B cell (primary cell): Measurements from ENCODE around the gene SCN8A. TPM values are rescaled to one million over a fixed set of nuclear protein-coding genes. Genes with fewer than 3 reads are reported as not detected.

Source experiments
- ATAC-seq: fragments of 200-7000 bp; cut with Tn5 transposase; one replicate; pipeline ENCODE4 v1.10.0; 2021; ENCODE audit warnings: low read depth, mild to moderate bottlenecking, moderate number of reproducible peaks, moderate library complexity
- CTCF ChIA-PET: fragments of 350-600 bp; sonication (Branson Sonifier 250); formaldehyde crosslinking; loops from one replicate; lab custom pipeline; 2021; ENCODE audit warnings: antibody characterized with exemption, inconsistent platforms; lab: Charles Lee
- POLR2A ChIA-PET: fragments of 350-600 bp; sonication (Branson Sonifier 250); formaldehyde crosslinking; loops from one replicate; lab custom pipeline; 2021; ENCODE audit warnings: antibody characterized with exemption; lab: Charles Lee
- DNase-seq: peaks from one replicate; pipeline ENCODE4 v3.0.0; 2013
- H2AFZ ChIP-seq: 2 replicates; pipeline ENCODE4 v1.6.1; 2012; ENCODE audit warnings: mild to moderate bottlenecking, low read depth, low read length; ENCODE audit not compliant: insufficient read depth, poor library complexity, severe bottlenecking
- H3K27ac ChIP-seq, 2 donors: 1 replicate in 1 of 2; 2 replicates in 1 of 2; pipeline ENCODE4 v1.5.1; 2012 to 2013; ENCODE audit warnings: low read length in 2 of 2, mild to moderate bottlenecking in 2 of 2, moderate library complexity in 1 of 2
- H3K27me3 ChIP-seq, 4 experiments: fragments of 200-600 bp in 1 of 4; sonication (generic) in 1 of 4; replicated peaks in 1 of 4; 1 replicate in 2 of 4; 2 replicates in 2 of 4; pipeline versions ENCODE4 v1.6.1 to v1.7.0; 2013 to 2016; ENCODE audit warnings: low read length in 3 of 4, mild to moderate bottlenecking in 2 of 4, mixed read lengths in 1 of 4, moderate library complexity in 1 of 4; ENCODE audit not compliant: insufficient read depth in 4 of 4, control insufficient read depth in 3 of 4; ENCODE audit errors: control extremely low read depth in 1 of 4
- H3K36me3 ChIP-seq, 2 experiments: replicated peaks in 1 of 2; 1 replicate in 1 of 2; 2 replicates in 1 of 2; pipeline versions ENCODE4 v1.6.1 to v1.7.1; 2013; ENCODE audit warnings: low read length in 1 of 2; ENCODE audit not compliant: insufficient read depth in 2 of 2, control insufficient read depth in 1 of 2; ENCODE audit errors: control extremely low read depth in 1 of 2, extremely low read depth in 1 of 2
- H3K4me1 ChIP-seq, 2 donors: fragments of 200-600 bp in 1 of 2; sonication (generic) in 1 of 2; 1 replicate in 1 of 2; 2 replicates in 1 of 2; pipeline versions ENCODE4 v1.5.1 to v1.6.1; 2013 to 2017; ENCODE audit warnings: low read length in 2 of 2; ENCODE audit not compliant: control insufficient read depth in 2 of 2, insufficient read depth in 2 of 2
- H3K4me2 ChIP-seq: replicated peaks from 2 replicates; pipeline ENCODE3; 2012; ENCODE audit warnings: mild to moderate bottlenecking, low read depth, low read length; ENCODE audit not compliant: poor library complexity, severe bottlenecking
- H3K4me3 ChIP-seq, 5 experiments: fragments of 200-600 bp in 1 of 5; sonication (generic) in 1 of 5; 1 replicate in 3 of 5; 2 replicates in 2 of 5; pipeline versions ENCODE4 v1.5.1 to v1.7.0; 2011 to 2016; ENCODE audit warnings: low read length in 4 of 5, mild to moderate bottlenecking in 4 of 5, low read depth in 2 of 5, control low read depth in 1 of 5, moderate library complexity in 1 of 5; ENCODE audit not compliant: insufficient read depth in 1 of 5; ENCODE audit errors: control extremely low read depth in 1 of 5, extremely low read depth in 1 of 5
- H3K79me2 ChIP-seq: fragments of 200-600 bp; sonication (generic); one replicate; pipeline ENCODE4 v1.6.0; 2016; ENCODE audit warnings: low read length; ENCODE audit not compliant: control insufficient read depth, insufficient read depth
- H3K9ac ChIP-seq: fragments of 200-600 bp; sonication (generic); 2 replicates; pipeline ENCODE4 v1.6.1; 2017; ENCODE audit warnings: mild to moderate bottlenecking, low read length, moderate library complexity
- H3K9me3 ChIP-seq, 3 donors: one replicate each; pipeline versions ENCODE4 v1.6.1 to v1.7.1; 2013; ENCODE audit warnings: low read length in 2 of 3; ENCODE audit not compliant: control insufficient read depth in 2 of 3, insufficient read depth in 1 of 3; ENCODE audit errors: control extremely low read depth in 1 of 3
- H4K20me1 ChIP-seq: 2 replicates; pipeline ENCODE4 v1.6.0; 2012; ENCODE audit warnings: mild to moderate bottlenecking, low read length; ENCODE audit not compliant: insufficient read depth, control insufficient read depth, poor library complexity, severe bottlenecking
- H3K27ac Mint-ChIP-seq: one replicate; pipeline ENCODE4 v1.8.0; 2021; ENCODE audit warnings: mixed read lengths
- H3K27me3 Mint-ChIP-seq: one replicate; pipeline ENCODE4 v1.8.0; 2021; ENCODE audit warnings: mixed read lengths
- H3K4me1 Mint-ChIP-seq: one replicate; pipeline ENCODE4 v1.8.0; 2021; ENCODE audit warnings: mixed read lengths
- H3K4me3 Mint-ChIP-seq: one replicate; pipeline ENCODE4 v1.8.0; 2021; ENCODE audit warnings: mixed read lengths
- H3K9me3 Mint-ChIP-seq: one replicate; pipeline ENCODE4 v1.8.0; 2022; ENCODE audit warnings: mixed read lengths; ENCODE audit not compliant: insufficient read depth
- CTCF ChIP-seq: fragments of 200-600 bp; IDR thresholded peaks from one replicate; pipeline ENCODE4 v1.8.0; 2022; ENCODE audit warnings: antibody characterized with exemption, mild to moderate bottlenecking
- EZH2 ChIP-seq: IDR thresholded peaks from 2 replicates; pipeline ENCODE4 v1.6.1; 2012; ENCODE audit warnings: borderline replicate concordance, low read depth, mild to moderate bottlenecking, moderate library complexity, low read length; ENCODE audit not compliant: insufficient read depth, poor library complexity, severe bottlenecking
- WGBS: methylation state at CpG from one replicate; pipeline ENCODE4 v1.1.5; 2013; ENCODE audit warnings: missing lambda C conversion rate; ENCODE audit not compliant: insufficient coverage; 5-methylcytosine and 5-hydroxymethylcytosine counted together
- intact Hi-C: fragments of 100-400 bp; cut with micrococcal nuclease; formaldehyde crosslinking; loops from one replicate; pipeline ENCODE4 v1.10.0; 2022
- polyA plus RNA-seq: library from polyadenylated mRNA; depleted of rRNA; stranded (reverse); fragments of >200 nt; gene quantifications from 2 replicates; pipeline ENCODE4 v1.2.3, GENCODE V29; 2012
- total RNA-seq, 2 donors: library from RNA; stranded (reverse); fragments of 120-200 nt in 1 of 2; gene quantifications; 1 replicate in 1 of 2; 2 replicates in 1 of 2; pipeline versions ENCODE4 v1.2.3 to v1.2.4, GENCODE V29; 2013 to 2022

Gene SCN8A
- total and polyA plus RNA-seq, 2 donors (not counting 1 experiment from before 2014, with no cell fraction given), result 0.78 to 1.0 TPM

- Histone ChIP-seq H3K4me3 (no peak overlapping the region), H3K27me3 (peaks cover 0 to 69% (median 25%) of the 10 kb centered on the region in 4 experiments), H3K27ac (no peak overlapping the region), H3K4me1 (peaks cover 22 to 24% of the 10 kb centered on the region in 2 donors), H3K4me2 (no peak overlapping the region), H3K36me3 (no peaks in the 10 kb centered on the region), H3K9ac (no peak overlapping the region), H3K9me3 (peaks cover 0 to 16% (median 0%) of the 10 kb centered on the region in 3 donors), H2AFZ (no peak overlapping the region), H3K79me2 (no peaks in the 10 kb centered on the region), H4K20me1 (no peaks in the 10 kb centered on the region)
- ChIA-PET POLR2A (no interaction called here), CTCF (no interaction called here)
- intact Hi-C loops, result no loop called here
- DNase-seq (no peak), ATAC-seq (no peak)
- Mint-ChIP-seq H3K9me3 (no peaks in the 10 kb centered on the region), H3K27ac (no peak overlapping the region), H3K4me3 (peak overlapping the region; percentile 34), H3K4me1 (peaks cover 11% of the 10 kb centered on the region), H3K27me3 (peaks cover 55% of the 10 kb centered on the region)
- no peak for TF ChIP-seq CTCF
- no peak for TF ChIP-seq EZH2
- 90% methylated on average over 7 of the region's 7 CpGs for WGBS
These were observed 254.4 kb downstream of the SCN8A start for GRCh38 chr12:51845482-51845881.

DNA sequence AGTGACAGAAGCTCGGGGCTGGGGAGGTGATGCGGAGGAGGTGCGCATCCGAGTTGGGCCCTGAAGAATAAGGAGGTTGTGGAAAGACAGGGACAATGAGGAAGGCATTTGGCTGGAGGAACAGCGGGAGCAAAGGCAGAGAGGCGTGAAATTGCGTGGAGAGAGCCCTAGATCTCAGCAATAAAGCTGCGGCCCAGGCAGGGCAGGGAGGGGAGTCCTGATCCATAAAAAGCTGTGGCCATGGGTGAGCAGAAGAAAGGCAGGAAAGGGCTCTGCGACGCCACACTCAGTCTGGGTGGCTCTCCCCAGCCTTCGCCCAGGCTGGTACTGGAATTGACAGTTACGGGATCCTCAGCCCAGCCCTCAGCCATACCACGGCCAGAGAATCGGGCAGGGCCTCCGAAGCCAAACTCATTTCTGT, 255.2 kb downstream of the SCN8A start:
- ATAC-seq (no peak), DNase-seq (no peak)
- no peak overlapping the region for H2AFZ ChIP-seq
- WGBS, result 87% methylated on average over 15 of the region's 15 CpGs
- Mint-ChIP-seq H3K4me1 (peaks cover 11% of the 10 kb centered on the region), H3K9me3 (no peaks in the 10 kb centered on the region), H3K27me3 (peaks cover 61% of the 10 kb centered on the region), H3K27ac (no peak overlapping the region), H3K4me3 (peak overlapping the region; percentile 82)
- intact Hi-C loops, result no loop called here
- H3K9me3 ChIP-seq, result peaks cover 0 to 12% (median 0%) of the 10 kb centered on the region in 3 donors
- ChIA-PET CTCF (no interaction called here), POLR2A (interaction anchor here (0.7 kb wide), 1 partner anchor 187 kb away, joined by 5 read pairs; no protein-coding TSS in a partner anchor)
- peak overlapping the region; percentile 96 for H3K4me2 ChIP-seq
- H3K79me2 ChIP-seq, result no peaks in the 10 kb centered on the region
- no peaks in the 10 kb centered on the region for H3K36me3 ChIP-seq
- peaks cover 0 to 71% (median 23%) of the 10 kb centered on the region in 4 experiments for H3K27me3 ChIP-seq
- H4K20me1 ChIP-seq, result no peaks in the 10 kb centered on the region
- H3K4me3 ChIP-seq, result peak overlapping the region in 1 of 5 experiments; percentile 63
- no peak overlapping the region for H3K27ac ChIP-seq
- no peak for TF ChIP-seq EZH2
- TF ChIP-seq CTCF, result no peak
- H3K9ac ChIP-seq, result peak overlapping the region; percentile 68
- H3K4me1 ChIP-seq, result peaks cover 22 to 26% of the 10 kb centered on the region in 2 donors
